Ectodermal cell (in vitro differentiated cells): ENCODE results near the gene GNAL.
A peak's percentile ranks its signal among the peaks of the same experiment; 100 is the strongest.

Source experiments
- H3K27ac ChIP-seq: 2 replicates; pipeline ENCODE4 v1.7.0; 2013; ENCODE audit warnings: mild to moderate bottlenecking, low read depth, low read length; ENCODE audit not compliant: insufficient read depth, poor library complexity, severe bottlenecking
- H3K27me3 ChIP-seq: 2 replicates; pipeline ENCODE4 v1.7.0; 2013; ENCODE audit warnings: mild to moderate bottlenecking, low read length; ENCODE audit not compliant: insufficient read depth, control insufficient read depth, poor library complexity, severe bottlenecking
- H3K36me3 ChIP-seq: one replicate; pipeline ENCODE4 v1.7.0; 2013; ENCODE audit warnings: low read length; ENCODE audit not compliant: control insufficient read depth, insufficient read depth
- H3K4me1 ChIP-seq: one replicate; pipeline ENCODE4 v1.7.0; 2013; ENCODE audit warnings: low read length; ENCODE audit not compliant: control insufficient read depth, insufficient read depth
- H3K4me3 ChIP-seq: 2 replicates; pipeline ENCODE4 v1.7.0; 2013; ENCODE audit warnings: low read depth, low read length, control low read depth; ENCODE audit not compliant: insufficient read depth
- H3K9me3 ChIP-seq: 2 replicates; pipeline ENCODE4 v1.7.0; 2013; ENCODE audit warnings: mild to moderate bottlenecking, low read length, moderate library complexity; ENCODE audit not compliant: control insufficient read depth
- WGBS, 2 experiments: methylation state at CpG; one replicate each; pipeline ENCODE4 v1.1.7; 2013; ENCODE audit warnings: missing lambda C conversion rate in 2 of 2; 5-methylcytosine and 5-hydroxymethylcytosine counted together

GNAL gene

DNA sequence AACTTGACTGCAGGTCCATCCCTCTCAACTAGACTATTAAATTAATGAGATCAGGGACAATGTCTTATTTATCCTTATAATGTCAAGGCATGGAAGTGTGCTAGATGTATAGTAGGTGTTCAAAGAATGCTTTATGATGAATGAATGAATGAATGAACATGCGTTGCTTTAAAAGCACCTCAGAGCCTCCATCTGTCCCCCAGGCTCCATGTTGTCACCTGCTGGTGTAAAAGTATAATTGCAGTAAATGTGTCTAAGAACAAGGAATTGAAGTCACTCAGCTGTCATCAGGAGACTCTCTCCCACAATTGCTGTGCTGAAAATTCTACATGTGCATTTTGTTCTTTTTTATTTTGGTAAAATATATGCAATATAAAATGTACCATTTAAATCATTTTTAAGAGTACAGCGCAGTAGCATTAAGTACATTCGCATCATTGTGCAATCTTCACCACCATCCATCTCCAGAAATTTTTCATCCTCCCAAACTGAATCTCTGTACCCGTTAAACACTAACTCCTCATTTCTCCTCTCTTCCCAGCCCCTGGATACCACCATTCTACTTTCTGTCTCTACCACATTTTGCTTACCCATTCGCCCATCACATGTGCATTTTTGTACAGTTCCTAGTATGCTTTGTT is 52.6 kb downstream of the GNAL start:
- Histone ChIP-seq H3K36me3 (no peaks in the 10 kb centered on the region), H3K4me3 (no peak overlapping the region), H3K27ac (no peak overlapping the region), H3K4me1 (no peaks in the 10 kb centered on the region), H3K9me3 (no peaks in the 10 kb centered on the region), H3K27me3 (no peaks in the 10 kb centered on the region)
- 84% methylated on average over 5 of the region's 5 CpGs for WGBS, 2 experiments

DNA sequence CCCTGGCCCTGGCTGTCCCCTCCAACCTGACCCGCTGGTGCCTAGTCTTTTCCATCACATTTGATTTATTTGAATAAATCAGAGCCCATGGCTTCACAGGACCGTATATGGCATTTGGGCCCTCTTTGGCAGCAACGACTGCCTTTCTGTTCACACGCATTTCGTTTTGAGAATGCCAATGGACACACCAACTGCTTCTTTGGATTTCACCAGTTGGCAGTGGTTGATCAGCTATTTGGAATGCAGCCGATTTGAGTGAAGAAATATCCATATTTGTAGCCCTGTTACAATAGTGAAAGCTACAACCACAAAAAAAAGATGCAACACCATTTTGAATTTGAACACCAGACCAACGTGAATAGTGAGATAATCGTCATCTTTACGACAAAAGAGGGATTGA is 56.5 kb downstream of the GNAL start:
- Histone ChIP-seq H3K4me3 (no peak overlapping the region), H3K9me3 (no peaks in the 10 kb centered on the region), H3K27me3 (peaks cover 9% of the 10 kb centered on the region), H3K27ac (no peak overlapping the region), H3K36me3 (no peaks in the 10 kb centered on the region), H3K4me1 (no peaks in the 10 kb centered on the region)
- 94 to 96% methylated on average over 9 of the region's 9 CpGs for WGBS, 2 experiments

DNA sequence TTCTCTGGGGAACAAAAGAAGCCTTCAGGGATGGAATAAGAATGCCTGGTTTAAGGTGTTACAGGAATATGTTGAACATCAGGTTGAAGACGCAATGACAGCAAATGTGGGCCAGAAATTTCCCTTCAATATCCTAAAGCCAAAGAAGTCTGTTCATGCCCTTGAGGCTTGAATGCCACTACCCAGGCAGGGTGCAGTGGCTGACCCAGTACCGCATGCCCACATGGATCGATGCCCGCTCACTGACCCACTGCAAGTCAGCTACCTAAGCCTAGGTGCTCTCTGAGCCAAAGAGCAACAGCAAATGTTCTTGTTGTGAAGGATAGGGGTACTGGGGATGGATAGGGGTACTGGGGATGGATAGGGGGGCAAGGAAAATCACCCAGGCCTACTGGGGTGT is 58.2 kb downstream of the GNAL start:
- H3K36me3 ChIP-seq, result no peaks in the 10 kb centered on the region
- no peaks in the 10 kb centered on the region for H3K9me3 ChIP-seq
- peaks cover 27% of the 10 kb centered on the region for H3K27me3 ChIP-seq
- WGBS, 2 experiments, result 96 to 98% methylated on average over 4 of the region's 4 CpGs
- no peak overlapping the region for H3K27ac ChIP-seq
- H3K4me3 ChIP-seq, result no peak overlapping the region
- H3K4me1 ChIP-seq, result no peaks in the 10 kb centered on the region

DNA sequence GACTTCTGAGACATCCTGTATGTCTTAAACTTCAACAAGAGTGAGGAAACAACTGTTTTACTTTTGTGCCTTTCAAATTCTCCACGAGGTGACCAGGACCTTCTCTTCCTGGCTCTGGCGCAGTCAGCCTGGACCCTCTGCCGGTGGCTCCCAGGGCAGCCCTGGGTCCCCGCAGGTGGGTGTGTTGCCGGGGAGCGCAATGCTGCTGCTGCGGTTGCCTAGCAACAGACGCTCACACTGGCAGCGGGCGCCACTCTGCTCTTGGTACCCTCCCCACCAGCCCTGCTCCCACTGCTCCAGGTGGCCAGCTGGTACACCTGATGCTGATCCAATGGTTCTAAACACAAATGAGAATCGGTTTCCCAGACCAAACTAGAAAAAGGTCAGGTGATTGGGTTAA is 58.7 kb downstream of the GNAL start:
- Histone ChIP-seq H3K27me3 (peaks cover 31% of the 10 kb centered on the region), H3K9me3 (no peaks in the 10 kb centered on the region), H3K36me3 (no peaks in the 10 kb centered on the region), H3K4me1 (no peaks in the 10 kb centered on the region), H3K4me3 (no peak overlapping the region), H3K27ac (no peak overlapping the region)
- 54 to 59% methylated on average over 11 of the region's 11 CpGs for WGBS, 2 experiments

DNA sequence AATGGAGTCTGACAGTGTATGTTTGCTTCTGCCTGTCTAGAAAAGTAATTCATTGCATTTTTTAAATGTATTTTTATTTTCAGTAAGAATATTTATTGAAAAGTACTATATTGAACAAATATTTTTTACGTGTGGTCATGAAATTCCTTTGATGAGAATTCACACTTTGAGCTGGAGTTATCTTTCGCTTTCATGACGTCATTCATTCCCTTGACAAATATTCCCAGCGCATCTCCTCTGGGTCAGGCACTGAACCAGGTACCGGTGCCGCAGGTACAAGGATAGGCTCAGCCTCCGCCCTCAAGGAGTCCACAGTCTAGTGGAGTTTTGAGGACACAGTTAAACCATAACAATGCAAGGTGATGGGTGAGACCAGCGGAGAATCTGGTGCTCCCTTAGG is 60.2 kb downstream of the GNAL start:
- no peak overlapping the region for H3K27ac ChIP-seq
- H3K4me3 ChIP-seq, result no peak overlapping the region
- H3K9me3 ChIP-seq, result no peaks in the 10 kb centered on the region
- H3K27me3 ChIP-seq, result peaks cover 47% of the 10 kb centered on the region
- no peaks in the 10 kb centered on the region for H3K36me3 ChIP-seq
- 95 to 97% methylated on average over 8 of the region's 8 CpGs for WGBS, 2 experiments
- no peaks in the 10 kb centered on the region for H3K4me1 ChIP-seq

DNA sequence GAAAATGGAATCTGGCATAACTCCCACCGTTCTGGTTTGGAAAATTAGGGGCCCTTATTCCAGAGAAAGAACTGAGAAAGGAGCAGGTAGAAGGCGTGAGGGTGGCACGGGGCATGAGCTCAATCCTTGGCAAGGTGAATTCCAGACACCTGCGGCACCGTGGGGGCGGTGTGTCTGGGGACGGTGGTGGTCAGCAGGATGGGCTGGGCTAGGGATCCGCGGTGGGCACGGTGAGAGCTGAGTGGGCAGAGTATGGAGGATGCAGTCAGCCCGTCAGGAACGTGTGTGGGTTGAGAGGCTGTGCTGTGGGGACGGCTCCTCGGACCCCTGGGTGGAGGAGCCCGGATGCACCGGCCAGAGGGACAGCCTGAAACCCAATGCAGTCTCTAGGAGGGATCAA is 61.1 kb downstream of the GNAL start:
- Histone ChIP-seq H3K36me3 (no peaks in the 10 kb centered on the region), H3K27me3 (peaks cover 51% of the 10 kb centered on the region), H3K4me3 (no peak overlapping the region), H3K4me1 (no peaks in the 10 kb centered on the region), H3K9me3 (no peaks in the 10 kb centered on the region), H3K27ac (no peak overlapping the region)
- WGBS, 2 experiments, result 93 to 94% methylated on average over 16 of the region's 16 CpGs

DNA sequence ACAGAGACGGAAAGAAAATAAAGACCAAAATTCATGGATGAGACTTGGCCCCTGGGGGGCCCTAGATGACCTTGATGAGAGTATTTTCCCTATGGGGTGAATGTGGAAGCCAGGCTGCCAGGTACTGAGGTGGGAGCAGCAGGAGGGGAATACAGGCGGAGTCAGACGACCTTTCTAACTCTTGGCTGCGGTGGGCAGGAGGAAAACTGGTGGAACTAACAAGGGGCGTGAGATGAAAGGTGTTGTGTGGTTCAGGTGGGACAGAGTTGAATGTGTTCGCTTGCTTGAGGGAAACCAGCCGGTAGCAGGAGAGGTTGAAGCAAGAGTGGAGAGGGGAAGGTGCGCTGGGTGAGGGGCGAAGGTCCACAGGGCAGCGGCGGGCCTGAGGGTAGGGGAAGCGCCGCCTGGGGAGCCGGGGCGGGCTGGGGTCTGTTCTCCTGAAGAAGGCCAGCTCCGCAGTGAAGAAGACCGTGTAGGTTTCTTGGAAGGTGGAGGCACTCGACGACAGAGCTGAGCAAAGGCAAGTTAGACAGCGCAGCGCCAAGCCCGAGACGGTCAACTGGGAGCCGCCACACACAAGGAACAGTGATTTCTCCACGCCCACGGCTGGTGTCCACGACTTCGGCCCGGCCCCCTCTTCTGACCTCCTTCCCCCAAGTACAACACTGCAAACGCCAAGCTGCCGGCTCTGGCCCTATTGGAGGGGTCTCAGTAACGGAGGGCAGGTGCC is 61.7 kb downstream of the GNAL start:
- Histone ChIP-seq H3K27ac (no peak overlapping the region), H3K9me3 (no peaks in the 10 kb centered on the region), H3K36me3 (no peaks in the 10 kb centered on the region), H3K27me3 (peaks cover 51% of the 10 kb centered on the region), H3K4me1 (no peaks in the 10 kb centered on the region), H3K4me3 (no peak overlapping the region)
- WGBS, 2 experiments, result 90 to 92% methylated on average over 32 of the region's 32 CpGs

DNA sequence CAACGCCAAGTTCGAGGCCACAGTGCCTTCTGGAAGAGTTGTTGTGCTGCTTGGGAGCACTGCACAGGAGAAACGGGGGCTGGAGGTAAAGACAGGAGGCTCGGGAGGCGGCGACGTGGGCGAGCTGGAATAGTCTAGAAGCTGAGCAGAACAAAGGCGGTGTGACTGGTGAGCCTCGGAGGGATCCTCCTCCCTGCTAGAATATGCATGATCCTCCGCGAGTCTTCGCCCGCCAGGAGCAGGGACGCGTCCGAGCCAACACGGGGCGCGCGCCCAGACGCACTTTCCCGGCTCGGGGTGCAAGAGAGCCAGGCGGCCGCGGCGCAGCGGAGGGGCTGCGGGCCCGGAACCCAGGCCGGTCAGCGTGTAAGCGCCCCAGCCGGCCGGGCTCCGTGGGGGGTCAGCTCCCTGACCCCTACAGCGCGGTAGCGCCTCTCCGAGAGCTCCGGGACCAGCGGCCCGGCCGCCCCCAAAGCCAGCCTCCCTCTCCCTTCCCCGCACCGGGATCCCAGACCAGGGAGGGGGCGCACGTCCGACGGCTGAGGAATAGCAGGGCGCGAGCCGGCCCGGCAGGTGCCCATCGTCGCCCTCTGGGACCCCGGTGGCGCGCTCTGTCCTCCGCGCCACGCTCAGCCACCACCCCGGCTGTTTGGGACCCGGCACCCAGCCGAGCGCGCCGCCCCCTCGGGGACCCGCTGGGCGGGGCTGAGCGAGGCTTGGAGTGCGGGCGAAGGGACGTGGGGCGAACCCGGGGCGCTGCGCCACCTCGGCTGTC is 62.5 kb downstream of the GNAL start:
- Histone ChIP-seq H3K4me3 (peak overlapping the region; percentile 33), H3K27ac (no peak overlapping the region), H3K36me3 (no peaks in the 10 kb centered on the region), H3K27me3 (peaks cover 51% of the 10 kb centered on the region), H3K4me1 (no peaks in the 10 kb centered on the region), H3K9me3 (no peaks in the 10 kb centered on the region)
- WGBS, 2 experiments, result 5% methylated on average over 81 of the region's 81 CpGs

DNA sequence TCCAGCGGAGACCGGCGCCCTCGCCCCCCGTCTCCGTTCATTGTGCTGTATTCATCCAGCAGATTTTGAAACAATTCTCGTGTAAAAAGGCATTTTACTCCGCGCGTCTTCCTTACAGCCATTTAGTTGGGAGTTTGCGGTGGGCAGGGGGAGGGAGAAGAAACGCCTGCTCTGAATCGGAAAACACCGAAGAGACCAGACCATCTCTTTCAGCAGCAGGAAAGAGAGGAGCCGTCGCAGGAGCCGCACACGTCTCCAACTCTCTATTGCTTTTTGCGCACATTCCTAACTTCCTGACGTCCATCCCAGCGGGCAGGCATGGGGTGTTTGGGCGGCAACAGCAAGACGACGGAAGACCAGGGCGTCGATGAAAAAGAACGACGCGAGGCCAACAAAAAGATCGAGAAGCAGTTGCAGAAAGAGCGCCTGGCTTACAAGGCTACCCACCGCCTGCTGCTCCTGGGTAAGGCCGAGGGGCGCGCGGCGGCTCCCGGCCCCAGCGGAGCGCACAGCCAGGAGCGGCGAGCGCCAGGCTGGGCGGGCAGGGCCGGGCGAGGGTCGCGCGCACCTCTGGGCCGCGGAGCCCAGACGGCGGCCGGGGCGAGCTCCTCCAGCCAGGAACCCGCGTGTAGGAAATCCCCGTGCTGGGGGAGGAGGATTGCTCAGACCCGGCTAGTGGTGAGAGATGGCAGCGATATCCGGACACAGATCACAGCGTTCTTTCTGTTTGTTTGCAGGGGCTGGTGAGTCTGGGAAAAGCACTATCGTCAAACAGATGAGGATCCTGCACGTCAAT is 63.2 kb downstream of the GNAL start:
- Histone ChIP-seq H3K27ac (no peak overlapping the region), H3K27me3 (peaks cover 51% of the 10 kb centered on the region), H3K4me3 (peak overlapping the region; percentile 33)

DNA sequence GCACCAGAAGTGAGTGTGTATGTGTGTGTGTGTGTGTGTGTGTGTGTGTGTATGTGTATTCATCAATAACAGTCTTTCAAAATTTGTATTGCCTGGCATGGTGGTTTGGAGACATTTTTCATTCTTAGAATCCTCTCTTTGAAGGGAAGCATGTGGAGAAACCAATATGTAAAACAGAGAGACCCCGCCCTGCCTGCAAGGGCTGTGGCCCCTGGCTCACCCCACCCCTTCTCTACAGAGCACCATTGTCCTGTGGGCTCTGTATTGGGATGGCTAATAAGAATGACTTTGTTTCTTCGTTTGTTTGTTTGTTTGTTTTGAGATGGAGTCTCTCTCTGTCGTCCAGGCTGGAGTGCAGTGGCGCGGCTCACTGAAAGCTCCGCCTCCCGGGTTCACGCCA is 65.9 kb downstream of the GNAL start:
- no peak overlapping the region for H3K4me3 ChIP-seq
- peaks cover 47% of the 10 kb centered on the region for H3K27me3 ChIP-seq
- no peaks in the 10 kb centered on the region for H3K9me3 ChIP-seq
- WGBS, 2 experiments, result 86 to 94% methylated on average over 8 of the region's 8 CpGs
- no peak overlapping the region for H3K27ac ChIP-seq
- H3K36me3 ChIP-seq, result no peaks in the 10 kb centered on the region
- no peaks in the 10 kb centered on the region for H3K4me1 ChIP-seq

More for the DNA sequence above, 63.2 kb downstream of the GNAL start:
- 1% methylated on average over 64 of the region's 64 CpGs for WGBS, 2 experiments
- H3K36me3 ChIP-seq, result no peaks in the 10 kb centered on the region
- no peaks in the 10 kb centered on the region for H3K9me3 ChIP-seq
- H3K4me1 ChIP-seq, result no peaks in the 10 kb centered on the region
